HG03354 (cell line): ENCODE data around the gene MVB12B.
"Not testable (repeated sequence)": the region's sequence is repeated elsewhere in the genome, so short reads cannot be mapped to it uniquely, and the experiment has no call there.

Source experiments
- ATAC-seq: cut with Tn5 transposase; IDR thresholded peaks from one replicate; pipeline ENCODE4 v1.9.1; 2021; ENCODE audit warnings: mild to moderate bottlenecking; ENCODE audit not compliant: unreplicated experiment, poor library complexity, severe bottlenecking

MVB12B gene

GRCh38 chr9:126536841-126537465, 210.3 kb downstream of the MVB12B start:
- no peak for ATAC-seq

- ATAC-seq, result no peak
These were observed 211.9 kb downstream of the MVB12B start for GRCh38 chr9:126538550-126538949.

- not testable (repeated sequence) for ATAC-seq
These were observed 213.8 kb downstream of the MVB12B start for GRCh38 chr9:126540398-126540797.

- ATAC-seq, result no peak
These were observed 216.9 kb downstream of the MVB12B start for GRCh38 chr9:126543490-126543889.

- no peak for ATAC-seq
These were observed 218.5 kb downstream of the MVB12B start for GRCh38 chr9:126545106-126545505.

GRCh38 chr9:126546036-126546435, 219.4 kb downstream of the MVB12B start:
- no peak for ATAC-seq

- no peak for ATAC-seq
These were observed 221.7 kb downstream of the MVB12B start for GRCh38 chr9:126548312-126548711.

- ATAC-seq, result no peak
These were observed 222.8 kb downstream of the MVB12B start for GRCh38 chr9:126549246-126550006.

GRCh38 chr9:126550891-126551351, 224.3 kb downstream of the MVB12B start:
- ATAC-seq, result no peak

GRCh38 chr9:126551812-126552211, 225.2 kb downstream of the MVB12B start:
- ATAC-seq, result no peak

GRCh38 chr9:126554292-126554691, 227.7 kb downstream of the MVB12B start:
- ATAC-seq, result no peak

GRCh38 chr9:126555421-126555820, 228.8 kb downstream of the MVB12B start:
- ATAC-seq, result not testable (repeated sequence)
